GM12865 (cell line): Measurements from ENCODE around the gene TOGARAM1.

Source experiments
- DNase-seq: peaks from one replicate; pipeline ENCODE4 v3.0.0; 2010; ENCODE audit warnings: low read depth
- H3K4me3 ChIP-seq: 2 replicates; pipeline ENCODE4 v1.5.1; 2011; ENCODE audit warnings: mild to moderate bottlenecking, low read depth, low read length, control low read depth
- CTCF ChIP-seq: IDR thresholded peaks from 2 replicates; pipeline ENCODE4 v1.5.1; 2011; ENCODE audit warnings: low read length, control low read depth, low read depth, inconsistent platforms; ENCODE audit not compliant: insufficient read depth; ENCODE audit errors: missing control alignments

TOGARAM1 gene

GRCh38 chr14:45094275-45094674 is 132.3 kb downstream of the TOGARAM1 start:
- no peak for DNase-seq
- no peak overlapping the region for H3K4me3 ChIP-seq
- TF ChIP-seq CTCF, result no peak

GRCh38 chr14:45095143-45095542 is 133.2 kb downstream of the TOGARAM1 start:
- peak; percentile 38 for DNase-seq
- TF ChIP-seq CTCF, result no peak
- no peak overlapping the region for H3K4me3 ChIP-seq

GRCh38 chr14:45096218-45096617 is 134.2 kb downstream of the TOGARAM1 start:
- no peak for DNase-seq
- H3K4me3 ChIP-seq, result no peak overlapping the region
- TF ChIP-seq CTCF, result no peak

GRCh38 chr14:45103806-45104205 is 141.8 kb downstream of the TOGARAM1 start:
- DNase-seq, result no peak
- no peak for TF ChIP-seq CTCF
- no peak overlapping the region for H3K4me3 ChIP-seq

- no peak for TF ChIP-seq CTCF
- DNase-seq, result no peak
Observed at GRCh38 chr14:45104561-45104960, 142.6 kb downstream of the TOGARAM1 start.

GRCh38 chr14:45112896-45113781 is 151.1 kb downstream of the TOGARAM1 start:
- DNase-seq, result no peak
- no peak overlapping the region for H3K4me3 ChIP-seq

More at GRCh38 chr14:45104561-45104960, 142.6 kb downstream of the TOGARAM1 start:
- no peak overlapping the region for H3K4me3 ChIP-seq

More at GRCh38 chr14:45112896-45113781, 151.1 kb downstream of the TOGARAM1 start:
- TF ChIP-seq CTCF, result no peak
